GM19467 (cell line): ENCODE results near the gene H3-3A.

ENCODE experiments used
- ATAC-seq: cut with Tn5 transposase; IDR thresholded peaks from one replicate; pipeline ENCODE4 v1.9.1; 2021; ENCODE audit warnings: mild to moderate bottlenecking, moderate library complexity; ENCODE audit not compliant: unreplicated experiment

The H3-3A gene

DNA sequence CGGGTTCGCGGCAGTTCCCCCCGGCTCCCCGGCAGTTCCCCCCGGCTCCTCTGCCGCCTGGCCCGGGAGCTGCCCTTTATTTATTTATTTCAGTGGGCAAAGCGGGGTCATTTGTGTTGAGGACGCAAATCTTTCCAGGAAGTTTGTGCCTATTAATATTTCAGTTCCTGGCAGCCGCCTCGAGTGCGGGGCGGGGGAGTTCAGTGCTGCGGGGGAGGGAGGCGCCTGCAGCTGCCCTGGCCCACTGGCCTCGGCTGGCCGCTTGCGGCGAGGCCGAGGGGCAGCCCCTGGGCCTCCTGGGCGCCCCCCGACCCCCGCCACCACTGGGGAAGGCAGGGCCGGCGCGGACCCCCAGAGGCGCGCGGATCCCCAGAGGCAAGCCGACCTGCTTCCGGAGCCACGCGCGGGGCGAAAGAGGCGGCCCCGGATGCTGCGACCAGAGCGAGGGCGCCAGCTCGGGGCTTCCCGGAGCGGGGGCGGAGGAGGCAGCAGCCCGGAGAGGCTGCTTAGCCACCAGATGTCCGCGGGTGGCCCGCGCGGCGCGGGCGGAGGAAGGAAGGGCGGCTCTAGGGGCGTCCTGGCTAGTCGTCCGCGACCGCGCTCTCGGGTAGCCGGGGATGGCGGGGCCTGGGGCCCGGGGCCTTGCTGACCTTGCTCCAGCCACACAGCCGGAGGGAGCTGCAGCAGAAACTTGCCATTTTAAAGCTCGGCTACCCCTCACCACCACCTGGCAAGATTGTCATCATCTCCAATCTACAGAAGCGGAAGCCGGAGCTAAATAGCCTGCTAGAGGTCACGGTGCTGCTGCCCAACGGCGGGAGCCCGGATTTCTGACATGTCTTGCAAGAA, 48.0 kb downstream of the H3-3A start:
- peak; percentile 71 for ATAC-seq

GRCh38 chr1:226111098-226111882, 48.8 kb downstream of the H3-3A start:
- no peak for ATAC-seq

DNA sequence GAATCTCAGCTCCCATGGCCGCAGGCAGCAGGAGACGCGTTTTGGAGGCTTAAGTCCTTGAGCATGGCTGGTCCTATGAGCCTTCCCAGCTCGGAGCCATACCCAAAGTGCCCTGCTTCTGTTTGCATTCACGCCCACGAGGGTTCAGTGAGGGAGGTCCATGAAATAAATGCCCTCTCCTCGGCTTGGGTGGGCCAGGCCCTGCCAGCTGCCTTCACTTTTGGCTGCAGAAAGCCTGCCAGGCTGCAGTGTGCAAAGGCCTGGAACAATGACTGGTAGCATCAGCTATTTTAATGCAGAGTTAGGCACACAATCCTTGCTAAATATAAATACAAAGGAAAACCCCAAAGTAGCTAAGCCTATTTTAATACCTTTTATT, 49.4 kb downstream of the H3-3A start:
- no peak for ATAC-seq

DNA sequence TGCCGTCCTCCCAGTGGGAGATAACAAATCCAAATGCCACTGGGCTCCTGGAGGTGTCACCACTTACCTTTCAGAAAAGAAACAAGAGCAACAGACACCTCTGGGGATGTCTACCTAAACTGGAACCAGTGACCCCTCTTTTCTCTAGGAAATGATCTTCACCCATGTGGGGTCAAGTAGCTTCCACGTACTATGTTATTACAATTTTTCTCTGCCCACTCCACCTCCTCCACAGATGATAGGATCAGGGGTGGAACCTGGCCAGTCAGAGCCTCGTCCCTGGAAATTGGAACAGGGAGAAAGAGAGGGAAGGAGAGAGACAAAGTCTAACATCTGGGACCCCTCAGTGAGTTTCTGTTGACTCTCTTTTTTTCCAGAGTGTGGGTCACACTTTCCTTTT, 50.1 kb downstream of the H3-3A start:
- ATAC-seq, result no peak

DNA sequence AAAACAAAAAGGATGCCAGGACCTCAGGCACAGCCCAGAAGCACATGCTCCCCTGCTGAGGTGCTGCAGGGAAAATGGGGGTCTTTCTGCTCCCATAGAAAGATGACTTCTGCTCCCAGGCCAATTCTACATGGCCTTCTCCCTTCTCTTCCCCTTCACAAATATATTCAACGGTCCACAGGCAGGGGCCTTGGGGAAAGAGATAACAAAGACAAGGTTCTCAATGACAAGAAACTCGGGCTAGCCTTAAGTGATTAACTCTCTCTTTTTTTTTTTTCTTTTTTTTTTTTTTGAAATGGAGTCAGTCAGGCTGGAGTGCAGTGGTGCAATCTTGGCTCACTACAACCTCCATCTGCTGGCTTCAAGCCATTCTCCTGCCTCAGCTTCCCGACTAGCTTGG, 54.2 kb downstream of the H3-3A start:
- ATAC-seq, result no peak

DNA sequence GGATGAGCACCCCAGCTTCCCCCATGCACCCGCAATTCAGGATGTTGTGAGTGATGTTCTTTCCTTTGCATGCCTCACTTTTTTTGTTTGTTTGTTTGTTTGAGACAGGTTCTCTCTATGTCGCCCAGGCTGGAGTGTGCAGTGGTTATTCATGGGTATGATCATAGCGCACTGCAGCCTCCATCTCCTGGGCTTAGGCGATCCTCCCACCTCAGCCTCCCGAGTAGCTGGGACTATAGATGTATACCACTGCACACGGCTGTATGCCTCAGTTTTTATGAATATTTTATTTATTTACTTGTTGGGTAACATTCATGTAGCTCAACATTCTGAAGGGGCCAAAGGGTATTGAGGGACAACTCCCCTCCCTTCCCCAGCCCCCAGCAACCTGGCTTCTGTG, 54.8 kb downstream of the H3-3A start:
- ATAC-seq, result no peak

DNA sequence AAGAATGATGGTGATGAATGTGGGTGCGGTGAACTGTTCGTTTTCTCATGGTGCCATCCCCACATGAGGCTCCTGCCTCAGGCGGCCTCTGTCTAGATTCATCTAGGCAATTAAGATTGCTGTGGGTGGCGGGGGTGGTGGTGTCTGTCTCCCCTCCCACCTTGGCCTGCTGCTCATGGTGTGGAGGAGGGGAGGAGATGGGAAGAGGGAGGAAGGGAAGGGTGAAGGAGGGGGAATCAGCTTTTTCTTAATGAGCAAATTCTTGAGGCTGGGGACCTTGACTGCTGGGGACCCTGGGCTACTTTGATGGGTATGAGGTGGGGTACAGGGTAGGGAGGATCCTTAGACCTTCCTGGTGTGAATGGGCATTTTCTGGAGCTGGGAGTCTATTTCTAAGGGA, 55.8 kb downstream of the H3-3A start:
- ATAC-seq, result no peak

- no peak for ATAC-seq
Measured at GRCh38 chr1:226119169-226119568, 56.7 kb downstream of the H3-3A start.

GRCh38 chr1:226120398-226120797, 57.9 kb downstream of the H3-3A start:
- ATAC-seq, result no peak

DNA sequence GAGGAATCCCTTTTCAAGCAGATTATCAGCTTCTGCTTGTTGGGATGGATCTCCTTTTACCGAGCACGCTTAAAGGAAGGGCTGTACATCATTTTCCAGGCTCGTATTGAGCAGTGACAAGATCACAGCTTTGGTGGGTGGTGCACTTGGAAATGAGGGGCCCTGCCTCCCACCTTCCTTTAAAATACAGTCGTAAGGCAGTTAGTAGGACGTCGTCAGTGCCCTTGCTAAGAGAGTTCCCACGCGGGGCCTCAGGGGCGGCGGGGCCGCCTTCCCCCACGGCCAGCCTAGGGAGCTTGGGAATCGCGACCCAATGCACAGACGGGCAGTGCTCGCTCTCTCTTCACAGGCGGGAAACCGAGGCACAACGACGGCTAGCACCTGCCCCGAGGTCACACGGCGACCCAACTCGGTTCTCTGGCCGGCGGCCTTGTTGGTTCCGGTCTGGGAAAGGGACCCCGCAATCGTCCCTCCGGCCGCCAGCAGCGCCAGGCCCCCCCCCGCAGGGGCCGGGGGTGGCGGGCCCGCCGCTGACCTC, 58.6 kb downstream of the H3-3A start:
- no peak for ATAC-seq
